Subcutaneous adipose tissue (tissue), 4 donors: ENCODE results near the gene TFDP2. TPM values are rescaled to one million over a fixed set of nuclear protein-coding genes. Genes with fewer than 3 reads are reported as not detected.

Experiments used
- CTCF ChIP-seq: fragments of 450-650 bp; IDR thresholded peaks from one replicate; pipeline ENCODE4 v1.5.1; 2016; ENCODE audit warnings: low read depth, mild to moderate bottlenecking, control low read depth, antibody characterized with exemption, moderate library complexity
- total RNA-seq, 4 donors: library from RNA; depleted of rRNA; stranded (reverse); fragments of >200 nt; gene quantifications; one replicate each; pipeline ENCODE4 v1.1.0, GENCODE V29; 2016

Gene TFDP2
- total RNA-seq, 4 donors from 2014 or later = 56.4 to 238 (median 87.4) TPM

GRCh38 chr3:142077155-142077858 is 72.0 kb downstream of the TFDP2 start:
- no peak for TF ChIP-seq CTCF

DNA sequence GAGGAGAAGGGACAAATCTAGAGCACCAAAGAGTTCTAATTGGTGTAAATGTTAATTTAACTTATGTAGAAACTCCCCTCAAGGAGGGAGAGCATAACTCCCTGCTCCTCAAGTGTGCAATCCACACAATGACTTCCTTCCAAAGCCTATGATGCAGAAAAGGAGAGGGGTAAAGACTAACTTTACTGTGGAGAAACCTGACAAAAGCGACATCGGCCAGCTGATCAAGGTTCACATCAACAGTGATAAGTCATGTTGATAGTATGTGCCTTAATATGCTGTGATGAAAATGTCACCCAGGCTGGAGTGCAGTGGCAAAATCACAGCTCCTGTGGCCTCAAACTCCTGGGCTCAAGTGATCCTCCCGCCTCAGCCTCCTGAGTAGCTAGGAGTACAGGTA is 76.5 kb downstream of the TFDP2 start:
- TF ChIP-seq CTCF = no peak

GRCh38 chr3:142065932-142066331 is 83.4 kb downstream of the TFDP2 start:
- TF ChIP-seq CTCF = no peak

DNA sequence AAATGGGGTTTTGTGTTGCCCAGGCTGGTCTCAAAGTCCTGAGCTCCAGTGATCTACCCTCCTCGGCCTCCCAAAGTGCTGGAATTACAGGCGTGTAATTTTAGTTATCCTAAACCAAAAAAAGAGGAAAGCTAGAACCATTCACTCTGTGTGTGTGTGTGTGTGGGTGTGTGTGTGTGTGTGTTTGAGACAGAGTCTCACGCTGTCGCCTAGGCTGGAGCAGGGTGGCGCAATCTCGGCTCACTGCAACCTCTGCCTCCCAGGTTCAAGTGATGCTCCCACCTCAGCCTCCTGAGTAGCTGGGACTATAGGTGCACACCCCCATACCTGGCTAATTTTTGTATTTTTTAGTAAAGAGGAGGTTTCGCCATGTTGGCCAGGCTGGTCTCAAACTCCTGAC is 84.0 kb downstream of the TFDP2 start:
- no peak for TF ChIP-seq CTCF

DNA sequence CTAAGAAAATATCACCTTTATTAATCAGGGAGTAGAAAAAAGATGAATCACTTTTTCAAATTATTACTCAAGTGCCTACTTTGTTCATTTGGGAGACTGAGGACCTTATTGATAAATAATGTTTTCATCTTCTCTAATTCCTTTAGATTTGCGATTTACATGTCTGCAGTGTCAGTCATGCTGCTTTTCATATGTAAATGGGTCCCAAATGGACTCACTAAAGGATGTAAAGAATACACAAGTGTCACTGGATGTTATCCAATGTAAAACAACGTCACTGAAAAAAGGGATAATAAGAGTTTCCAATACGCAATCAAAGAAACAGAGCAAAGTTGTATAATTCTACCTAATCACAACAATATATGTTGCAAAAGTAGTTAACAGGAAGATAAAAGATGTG is 84.9 kb downstream of the TFDP2 start:
- no peak for TF ChIP-seq CTCF

DNA sequence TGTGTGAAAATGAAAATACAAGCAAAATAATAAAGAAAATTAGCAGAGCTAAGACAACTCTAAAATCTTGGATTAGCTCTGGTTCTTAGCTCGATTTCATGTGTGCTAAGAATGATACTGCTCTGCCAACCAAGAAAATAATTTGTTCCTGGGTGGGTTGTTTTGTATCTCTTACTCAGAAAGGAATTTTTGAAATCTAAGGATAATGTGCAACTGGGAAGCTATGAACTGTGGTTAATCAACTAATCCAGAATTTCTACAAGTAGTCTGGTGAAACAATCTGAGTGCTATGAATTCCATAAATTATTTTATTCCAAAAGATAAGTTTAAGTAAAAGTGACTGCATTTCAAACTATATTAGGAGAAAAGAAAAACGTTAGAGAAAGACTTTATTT is 92.0 kb downstream of the TFDP2 start:
- no peak for TF ChIP-seq CTCF

- TF ChIP-seq CTCF = no peak
These were observed 92.6 kb downstream of the TFDP2 start for GRCh38 chr3:142056656-142057330.
